DMS153 (cell line): Measurements from ENCODE around the gene SCO2.

Experiments used
- DNase-seq: peaks from one replicate; lab custom pipeline; 2025; lab: John Stamatoyannopoulos, UW

Gene SCO2

GRCh38 chr22:50498322-50498890, 27.0 kb downstream of the SCO2 start:
- peak; percentile 75 for DNase-seq

GRCh38 chr22:50497093-50497492, 28.3 kb downstream of the SCO2 start:
- DNase-seq: no peak

- DNase-seq: peak; percentile 16
These were observed 34.7 kb downstream of the SCO2 start for GRCh38 chr22:50490531-50491308.

GRCh38 chr22:50489363-50490243, 35.8 kb downstream of the SCO2 start:
- DNase-seq: no peak

- DNase-seq: no peak
These were observed 36.5 kb downstream of the SCO2 start for GRCh38 chr22:50488886-50489285.

GRCh38 chr22:50488006-50488677, 37.3 kb downstream of the SCO2 start:
- DNase-seq: no peak

GRCh38 chr22:50487290-50488005, 38.0 kb downstream of the SCO2 start:
- no peak for DNase-seq

- DNase-seq: no peak
These were observed 38.7 kb downstream of the SCO2 start, which contains the start of gene MIOX for GRCh38 chr22:50486561-50487289. Gene MIOX, plus strand, starts transcription at chr22:50486859. Its CDS starts 39 bp downstream, at chr22:50486898.

- DNase-seq: no peak
These were observed 39.9 kb downstream of the SCO2 start for GRCh38 chr22:50485221-50486131.

- DNase-seq: no peak
These were observed 41.2 kb downstream of the SCO2 start for GRCh38 chr22:50483977-50484853.

GRCh38 chr22:50483556-50483955, 41.8 kb downstream of the SCO2 start:
- DNase-seq: no peak

- DNase-seq: no peak
These were observed 42.3 kb downstream of the SCO2 start for GRCh38 chr22:50483106-50483505.

- DNase-seq: no peak
These were observed 43.0 kb downstream of the SCO2 start for GRCh38 chr22:50482107-50483074.

GRCh38 chr22:50481440-50482106, 43.8 kb downstream of the SCO2 start, which contains the start of gene ADM2:
Gene ADM2, plus strand, starts transcription at chr22:50481543. Its CDS starts 305 bp downstream, at chr22:50481848.
- DNase-seq: no peak

GRCh38 chr22:50481045-50481439, 44.4 kb downstream of the SCO2 start:
- DNase-seq: no peak

GRCh38 chr22:50479721-50480120, 45.7 kb downstream of the SCO2 start:
- no peak for DNase-seq

- no peak for DNase-seq
These were observed 47.5 kb downstream of the SCO2 start for GRCh38 chr22:50477923-50478322.
